DMS114 treated with DMSO at 0.1 percent for 48 hours (cell line): ENCODE data around the gene CHEK1.
"Not testable (repeated sequence)": the region's sequence is repeated elsewhere in the genome, so short reads cannot be mapped to it uniquely, and the experiment has no call there.

ENCODE experiments used
- DNase-seq: peaks from one replicate; lab custom pipeline; 2025; ENCODE audit not compliant: unreplicated experiment; lab: John Stamatoyannopoulos, UW

CHEK1 gene

DNA sequence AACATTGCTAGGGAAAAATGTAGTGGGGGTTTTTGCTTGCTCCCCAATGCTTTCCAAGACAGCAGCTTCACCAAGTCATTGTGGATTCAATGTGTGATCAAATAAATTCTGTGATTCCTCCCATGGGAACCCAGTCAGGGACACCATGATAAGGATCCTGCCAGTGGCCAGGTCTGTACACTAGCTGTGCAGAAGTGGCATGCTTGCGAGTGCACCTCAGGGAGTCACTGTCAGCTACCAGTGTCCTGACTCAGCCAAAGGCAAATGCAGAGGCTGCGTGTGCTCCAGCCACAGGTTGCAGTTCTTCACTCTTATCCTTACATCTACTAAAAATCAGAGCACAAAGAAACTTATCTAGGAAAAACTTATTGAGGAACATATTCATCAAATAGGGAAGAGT lies 65.0 kb downstream of the CHEK1 start:
- DNase-seq, result no peak

DNA sequence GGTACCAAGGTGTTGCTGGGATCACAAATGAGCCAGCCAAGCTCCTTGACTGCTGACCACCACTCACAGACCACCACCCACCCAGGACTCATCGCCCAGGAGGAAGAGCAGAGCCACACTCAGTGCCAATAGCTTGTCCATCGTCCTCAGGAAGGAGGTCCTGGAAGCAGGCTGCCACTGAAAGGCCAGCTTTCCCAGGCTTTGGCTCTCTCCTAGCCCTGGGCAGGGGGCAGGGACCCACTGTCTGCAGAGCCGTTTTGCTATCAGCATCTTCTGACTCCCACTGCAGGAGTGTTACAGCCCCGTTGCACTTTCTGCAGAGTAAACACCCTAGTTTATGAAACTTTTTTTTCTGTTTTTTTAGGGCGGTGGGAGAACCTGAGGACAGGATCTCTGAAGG lies 67.9 kb downstream of the CHEK1 start:
- no peak for DNase-seq

DNA sequence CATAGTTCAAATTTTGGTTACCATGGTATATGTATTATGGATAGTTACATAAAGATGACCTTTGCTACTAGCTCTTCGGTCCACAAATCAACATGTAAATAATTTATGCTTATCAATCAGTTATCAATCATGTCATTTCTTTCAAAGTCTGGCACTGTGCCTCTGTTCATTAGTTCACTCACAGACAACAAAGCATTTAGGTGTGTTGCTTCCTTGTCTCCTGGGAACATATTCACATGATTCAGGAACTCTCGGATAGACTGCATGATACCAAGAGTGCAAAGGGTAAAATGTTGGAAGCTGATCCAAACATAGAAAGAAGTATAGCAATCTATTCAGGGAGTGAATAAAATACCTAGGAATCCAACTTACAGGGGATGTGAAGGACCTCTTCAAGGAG lies 70.0 kb downstream of the CHEK1 start:
- DNase-seq, result no peak

DNA sequence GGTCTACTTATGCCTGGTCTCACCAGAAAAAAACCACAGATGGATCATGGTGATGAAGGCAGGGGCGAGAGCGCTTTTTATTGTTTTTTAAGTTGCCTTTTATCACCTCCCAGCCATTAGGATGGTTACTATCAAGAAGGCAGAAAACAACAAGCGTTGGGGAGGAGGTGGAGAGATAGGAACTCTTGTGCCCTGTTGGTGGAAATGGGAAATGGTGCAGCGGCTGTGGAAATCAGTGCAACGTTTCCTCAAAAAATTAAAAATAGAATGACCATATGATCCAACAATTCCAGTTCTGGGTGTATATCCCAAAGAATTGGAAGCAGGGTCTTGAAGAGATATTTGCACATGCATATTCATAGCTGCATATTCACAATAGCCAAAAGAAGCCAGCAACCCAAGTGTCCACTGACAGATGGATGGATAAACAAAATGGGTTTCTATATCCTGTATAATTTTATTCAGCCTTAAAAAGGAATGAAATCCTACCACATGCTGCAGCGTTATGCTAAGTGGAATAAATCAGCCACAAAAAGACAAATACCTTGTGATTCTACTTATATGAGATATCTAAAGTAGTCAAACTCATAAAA lies 76.2 kb downstream of the CHEK1 start:
- no peak for DNase-seq

DNA sequence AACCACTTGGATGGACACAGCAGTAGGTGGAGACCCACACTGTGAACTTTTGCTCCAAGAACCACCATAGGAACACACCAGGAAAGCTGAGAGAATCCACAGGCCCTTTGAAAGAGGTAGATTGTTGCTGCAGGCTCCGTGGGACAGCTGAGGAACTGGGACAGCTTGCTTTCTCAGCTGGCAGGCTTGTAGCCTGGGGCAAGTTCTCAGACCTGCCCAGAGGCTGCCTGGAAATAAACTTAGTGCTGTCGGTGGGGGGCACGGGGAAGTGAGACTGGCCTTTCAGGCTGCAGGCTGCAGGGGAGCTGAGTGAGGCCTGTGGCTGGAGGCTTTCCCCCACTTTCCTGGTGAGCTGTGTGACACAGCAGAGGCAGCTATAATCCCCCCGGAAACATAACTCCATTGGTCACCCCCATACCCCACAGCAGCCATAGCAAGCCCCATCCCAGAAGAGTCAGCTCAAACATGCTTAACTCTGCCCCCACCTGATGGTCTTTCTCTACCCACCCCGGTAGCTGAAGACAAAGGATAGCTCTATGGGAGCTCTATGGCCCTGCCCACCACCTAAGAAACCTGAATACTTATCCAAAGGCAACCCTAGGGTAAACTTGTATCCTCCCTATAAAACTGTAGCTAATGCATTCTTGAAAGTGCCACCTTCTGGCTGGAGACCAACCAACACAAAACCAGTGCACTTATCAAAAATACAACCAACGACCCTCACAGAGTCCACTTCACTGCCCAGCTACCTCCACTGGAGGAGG lies 77.1 kb downstream of the CHEK1 start:
- DNase-seq, result no peak

DNA sequence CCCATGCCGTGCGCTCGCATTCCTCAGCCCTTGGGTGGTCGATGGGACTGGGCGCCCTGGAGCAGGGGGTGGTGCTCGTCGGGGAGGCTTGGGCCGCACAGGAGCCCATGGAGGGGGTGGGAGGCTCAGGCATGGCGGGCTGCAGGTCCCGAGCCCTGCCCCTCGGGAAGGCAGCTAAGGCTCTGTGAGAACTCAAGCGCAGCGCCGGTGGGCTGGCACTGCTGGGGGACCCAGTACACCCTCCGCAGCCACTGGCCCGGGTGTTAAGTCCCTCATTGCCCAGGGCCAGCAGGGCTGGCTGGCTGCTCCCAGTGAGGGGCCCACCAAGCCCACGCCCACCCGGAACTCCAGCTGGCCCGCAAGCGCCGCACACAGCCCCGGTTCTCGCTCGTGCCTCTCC lies 79.7 kb downstream of the CHEK1 start:
- DNase-seq, result not testable (repeated sequence)

DNA sequence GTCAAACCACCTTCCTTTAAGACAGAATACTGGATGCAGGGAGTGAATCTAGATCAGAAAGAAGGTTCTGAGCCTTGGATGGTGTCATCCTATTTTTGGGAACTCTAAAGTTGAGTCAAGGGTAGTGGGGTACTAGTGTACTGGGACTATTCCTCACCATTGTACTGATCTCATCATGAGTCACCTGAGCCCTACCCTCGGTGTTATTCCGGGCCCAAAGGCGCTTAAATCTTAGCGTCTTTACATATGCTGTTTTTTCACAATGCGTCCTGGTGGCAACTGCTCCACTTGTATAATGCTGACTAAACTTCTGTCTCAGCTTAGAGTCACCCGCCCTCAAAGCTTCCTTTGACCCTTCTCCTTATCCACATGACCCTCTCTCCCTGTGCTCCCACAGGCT lies 95.8 kb downstream of the CHEK1 start:
- DNase-seq, result no peak

DNA sequence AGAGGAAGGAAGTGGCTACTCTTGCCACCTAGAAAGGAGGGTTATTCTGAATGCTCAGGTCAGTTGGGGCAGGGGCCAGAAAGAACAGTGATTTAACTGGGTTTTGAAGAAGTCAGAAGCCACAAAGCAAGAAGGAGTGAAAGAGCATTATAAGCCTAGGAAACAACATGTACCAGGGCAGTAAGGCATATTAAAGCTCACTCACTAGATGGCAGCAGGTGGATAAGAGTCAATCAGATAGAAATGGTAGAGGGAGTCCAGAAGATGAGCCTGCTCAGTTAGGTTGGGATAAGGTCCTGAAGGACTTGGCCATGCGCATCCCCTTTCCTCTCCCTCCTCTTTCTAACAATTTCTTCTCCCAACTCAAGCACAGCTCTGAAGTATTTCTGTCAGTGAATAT lies 99.2 kb downstream of the CHEK1 start:
- peak; percentile 3 for DNase-seq
